GM21381 (cell line): Measurements from ENCODE around the gene PKM.
"Not testable (repeated sequence)": the region's sequence is repeated elsewhere in the genome, so short reads cannot be mapped to it uniquely, and the experiment has no call there.

Source experiments
- ATAC-seq: cut with Tn5 transposase; IDR thresholded peaks from one replicate; pipeline ENCODE4 v1.9.1; 2021; ENCODE audit warnings: mild to moderate bottlenecking, moderate library complexity; ENCODE audit not compliant: unreplicated experiment

PKM gene

GRCh38 chr15:72179950-72180581 lies 50.9 kb downstream of the PKM start:
- ATAC-seq: no peak

- no peak for ATAC-seq
These were observed 51.9 kb downstream of the PKM start for GRCh38 chr15:72178976-72179585.

DNA sequence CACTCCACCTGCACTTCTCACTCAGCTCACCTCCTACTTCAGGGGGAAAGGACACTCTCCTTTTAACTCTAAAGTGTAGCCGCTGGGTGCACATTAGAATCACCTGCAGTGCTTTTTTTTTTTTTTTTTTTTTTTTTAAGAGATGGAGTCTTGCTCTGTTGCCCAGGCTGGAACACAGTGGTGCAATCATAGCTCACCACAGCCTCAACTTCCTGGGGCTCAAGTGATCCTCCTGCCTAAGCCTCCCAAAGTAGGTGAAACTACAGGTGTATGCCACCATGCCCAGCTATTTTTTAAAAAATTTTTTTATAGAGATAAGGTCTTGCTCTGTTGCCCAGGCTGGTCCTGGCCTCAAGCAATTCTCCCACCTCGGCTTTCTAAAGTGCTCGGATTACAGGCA lies 54.2 kb downstream of the PKM start:
- no peak for ATAC-seq

DNA sequence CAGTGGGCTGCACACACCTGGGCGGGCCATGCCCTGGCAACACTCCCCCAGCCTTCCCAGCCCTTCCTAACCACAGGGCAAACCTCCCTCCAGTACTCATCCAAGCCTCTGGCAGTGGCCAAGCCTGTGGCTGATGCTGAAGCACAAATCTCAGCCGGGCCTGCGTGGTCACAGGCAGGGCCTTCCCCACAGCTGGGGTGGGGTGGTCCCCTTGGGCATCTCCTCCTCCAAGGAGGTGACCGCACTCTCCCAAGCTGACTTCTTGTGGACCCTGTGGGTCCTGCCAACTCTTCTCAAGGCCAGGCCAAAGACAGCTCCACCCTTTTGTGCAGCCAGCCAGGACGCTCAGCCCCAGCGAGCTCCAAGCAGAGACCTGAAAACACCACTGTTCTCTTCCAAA lies 54.8 kb downstream of the PKM start:
- ATAC-seq: no peak

- ATAC-seq: no peak
These were observed 55.6 kb downstream of the PKM start for GRCh38 chr15:72175186-72176044.

DNA sequence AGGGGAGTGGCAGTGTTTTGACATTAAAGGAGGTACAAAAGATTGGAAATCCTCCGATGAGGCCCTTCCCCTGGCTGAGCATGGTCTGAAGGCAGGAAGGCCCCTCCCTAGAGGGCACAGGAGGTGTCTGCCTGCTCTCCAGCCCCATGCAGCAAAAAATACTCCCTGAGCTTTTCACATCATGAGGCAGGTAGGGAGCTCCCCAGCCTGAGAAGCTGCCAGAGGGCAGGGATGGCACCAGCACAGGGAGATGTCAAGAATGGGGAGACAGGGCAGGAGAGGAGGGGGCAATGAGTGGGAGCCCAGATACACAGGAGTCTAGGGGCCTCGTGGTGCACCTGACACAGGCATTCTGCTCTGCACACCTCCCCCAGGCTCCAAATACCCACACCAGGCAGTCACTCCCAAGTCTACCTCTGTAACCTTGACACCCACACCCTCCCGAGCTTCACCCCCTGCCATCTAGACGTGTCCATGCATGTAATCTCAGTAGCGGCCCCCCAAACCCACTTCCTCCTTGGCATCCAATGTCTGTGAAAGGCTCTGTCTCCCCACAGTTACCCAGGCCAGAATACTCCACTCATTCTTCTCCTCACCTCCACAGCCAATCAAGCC lies 56.3 kb downstream of the PKM start:
- ATAC-seq: no peak

DNA sequence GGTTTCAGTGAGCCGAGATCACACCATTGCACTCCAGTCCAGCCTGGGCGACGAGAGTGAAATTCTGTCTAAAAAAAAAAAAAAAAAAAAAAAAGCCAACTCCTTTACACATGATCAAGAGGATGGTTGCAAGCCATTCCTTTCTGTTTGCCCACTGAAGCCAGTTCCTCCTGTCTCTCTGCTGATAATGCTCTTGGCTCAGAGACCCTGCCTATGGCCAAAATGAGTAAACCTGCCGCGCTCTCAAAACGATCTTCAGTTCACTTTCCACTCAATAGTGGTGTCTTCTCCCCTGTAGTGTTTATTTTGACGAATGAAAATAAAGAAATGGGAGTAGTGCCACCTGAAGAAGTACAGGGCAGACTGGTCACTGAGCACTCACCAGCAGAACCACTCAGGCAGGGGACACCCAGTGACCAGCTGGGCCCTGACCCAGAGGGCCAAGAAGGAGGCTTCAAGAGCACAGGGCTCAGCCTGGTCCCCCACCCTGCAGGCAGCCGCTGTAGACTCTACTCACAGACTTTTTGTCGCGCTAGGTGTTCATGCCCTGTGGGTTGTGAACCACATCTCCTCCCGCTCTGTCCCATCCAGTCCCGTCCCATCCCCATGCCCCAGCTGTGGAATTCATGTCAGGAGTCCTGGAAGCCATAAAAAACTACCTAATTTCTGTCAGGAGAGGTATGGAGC lies 57.0 kb downstream of the PKM start:
- no peak for ATAC-seq

DNA sequence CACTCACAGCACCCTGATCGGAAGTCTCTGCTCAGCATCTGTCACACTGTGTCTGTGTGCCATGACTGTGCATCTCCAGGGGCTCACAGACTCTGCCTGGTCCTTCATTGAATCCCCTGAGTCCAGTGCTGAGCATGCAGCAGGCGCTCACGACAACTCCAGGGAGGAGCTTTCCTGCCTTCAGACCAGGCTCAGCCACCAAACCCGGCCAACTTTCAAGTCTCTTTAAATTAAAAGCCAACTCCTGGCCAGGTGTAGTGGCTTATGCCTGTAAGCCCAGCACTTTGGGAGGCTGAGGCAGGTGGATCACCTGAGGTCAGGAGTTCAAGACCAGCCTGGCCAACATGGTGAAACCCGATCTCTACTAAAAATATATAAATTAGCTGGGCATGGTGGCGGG lies 57.6 kb downstream of the PKM start:
- no peak for ATAC-seq

DNA sequence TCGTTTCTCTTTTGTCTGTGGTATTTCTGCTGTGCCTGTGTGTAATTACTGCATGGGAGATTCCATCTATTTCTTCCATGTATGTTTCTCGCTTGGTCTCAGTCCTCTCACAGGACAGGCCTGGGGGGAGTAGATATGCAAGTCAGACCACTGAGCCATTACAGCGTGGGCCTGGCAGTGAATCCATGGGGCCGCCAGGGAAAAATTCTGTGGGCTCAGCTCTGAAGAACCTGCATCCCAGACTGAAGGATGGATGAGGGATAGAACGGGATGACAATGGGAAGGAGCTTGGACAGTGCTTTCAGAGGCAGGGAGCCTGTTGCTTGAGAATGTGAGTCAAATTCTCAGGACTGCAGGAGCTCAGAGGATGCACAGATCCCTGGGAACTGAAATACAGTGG lies 58.2 kb downstream of the PKM start:
- ATAC-seq: no peak

GRCh38 chr15:72171978-72172377 lies 59.0 kb downstream of the PKM start:
- not testable (repeated sequence) for ATAC-seq

- no peak for ATAC-seq
These were observed 60.3 kb downstream of the PKM start for GRCh38 chr15:72170691-72171090.

DNA sequence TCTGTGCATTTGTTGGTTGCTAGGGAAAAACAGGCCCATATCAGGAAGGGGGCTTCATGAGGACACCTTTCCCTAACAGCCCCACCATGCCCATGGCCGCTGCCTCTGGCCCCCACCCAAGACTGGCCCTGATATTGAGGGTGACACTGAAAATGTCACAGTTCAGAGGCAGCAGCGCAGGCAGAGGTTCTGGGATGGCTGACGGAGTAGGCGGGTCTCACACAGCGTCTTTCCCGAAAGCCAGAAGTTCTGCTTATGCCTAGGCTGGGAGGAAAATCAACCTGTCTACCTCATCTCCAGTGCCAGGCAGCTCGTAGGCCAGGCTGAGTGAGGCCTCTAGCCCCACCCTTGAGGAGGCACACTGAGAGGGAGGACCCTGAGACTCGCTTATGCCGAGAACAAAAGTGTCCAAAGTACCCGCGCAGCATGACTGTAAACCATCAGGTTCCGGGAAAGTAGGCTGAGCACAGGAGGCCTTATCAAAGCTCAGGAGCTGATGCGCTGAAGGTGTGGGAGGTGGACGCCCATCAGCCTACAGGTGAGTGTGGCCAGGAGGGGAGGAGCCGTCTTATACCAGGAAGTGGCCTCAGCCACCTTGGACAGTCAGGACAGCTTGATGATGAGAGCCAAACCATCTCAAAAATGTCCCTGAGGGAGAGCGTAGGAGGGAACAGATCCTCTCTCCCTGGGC lies 60.9 kb downstream of the PKM start:
- no peak for ATAC-seq

- ATAC-seq: no peak
These were observed 61.6 kb downstream of the PKM start for GRCh38 chr15:72169236-72169920.

- no peak for ATAC-seq
These were observed 62.2 kb downstream of the PKM start for GRCh38 chr15:72168808-72169190.

GRCh38 chr15:72168131-72168807 lies 62.7 kb downstream of the PKM start:
- ATAC-seq: no peak

GRCh38 chr15:72167445-72167844 lies 63.5 kb downstream of the PKM start:
- no peak for ATAC-seq

GRCh38 chr15:72166716-72167417 lies 64.1 kb downstream of the PKM start:
- no peak for ATAC-seq

DNA sequence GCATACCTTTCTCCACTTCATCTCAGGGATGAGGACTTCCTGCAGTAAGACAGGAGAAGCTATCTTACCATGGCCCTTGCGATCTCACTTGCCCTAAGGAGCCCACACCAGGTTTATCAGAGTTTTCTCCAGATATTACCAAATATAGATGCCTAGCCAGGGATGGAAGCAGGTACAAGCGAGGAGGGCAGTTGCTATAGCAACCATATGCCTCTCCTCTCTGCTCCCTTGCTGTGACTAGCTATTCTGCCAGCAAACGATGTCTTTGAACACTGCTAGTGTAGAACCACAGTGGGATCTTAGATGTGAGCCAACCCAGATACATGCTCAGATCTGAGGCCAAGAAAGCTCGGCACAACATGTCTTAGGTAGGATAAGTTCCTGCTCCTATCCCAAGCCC lies 67.3 kb downstream of the PKM start:
- no peak for ATAC-seq

DNA sequence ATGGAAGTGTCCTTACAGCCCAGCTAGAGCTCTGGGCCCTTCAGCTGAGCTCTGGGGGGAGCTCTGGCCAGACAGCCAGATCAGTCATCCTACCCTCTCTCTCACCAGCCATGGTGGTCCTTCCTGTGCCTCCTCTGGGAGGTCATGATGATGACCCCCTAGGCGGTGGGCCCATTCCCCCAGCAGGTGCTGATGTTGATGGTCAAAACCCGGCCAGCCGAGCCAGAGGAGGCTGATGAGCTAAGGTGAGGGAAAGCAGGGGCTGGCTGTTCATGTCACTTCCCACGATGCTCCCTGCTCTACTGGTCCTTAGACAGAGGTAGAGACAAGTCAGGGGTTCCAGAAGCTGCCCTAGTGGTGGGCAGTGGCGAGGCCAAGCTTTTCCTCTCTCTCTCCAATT lies 68.4 kb downstream of the PKM start:
- no peak for ATAC-seq
